Endodermal cell (in vitro differentiated cells): Measurements from ENCODE around the gene KLKB1. TPM values are rescaled to one million over a fixed set of nuclear protein-coding genes. Genes with fewer than 3 reads are reported as not detected.

Experiments used
- DNase-seq: peaks from one replicate; pipeline ENCODE4 v3.0.0-alpha.2; 2017
- H3K27ac ChIP-seq: 2 replicates; pipeline ENCODE4 v1.5.1; 2013; ENCODE audit warnings: mild to moderate bottlenecking, low read depth, low read length, moderate library complexity
- H3K27me3 ChIP-seq: 2 replicates; pipeline ENCODE4 v1.6.1; 2013; ENCODE audit warnings: mild to moderate bottlenecking, low read length, moderate library complexity; ENCODE audit not compliant: insufficient read depth, control insufficient read depth, poor library complexity, severe bottlenecking
- H3K36me3 ChIP-seq: 2 replicates; pipeline ENCODE4 v1.7.0; 2013; ENCODE audit warnings: mild to moderate bottlenecking, low read length, moderate library complexity; ENCODE audit not compliant: control insufficient read depth, insufficient read depth
- H3K4me1 ChIP-seq: one replicate; pipeline ENCODE4 v1.7.0; 2013; ENCODE audit warnings: low read length; ENCODE audit not compliant: control insufficient read depth, insufficient read depth
- H3K4me3 ChIP-seq: 2 replicates; pipeline ENCODE4 v1.5.1; 2013; ENCODE audit warnings: mild to moderate bottlenecking, low read length, moderate library complexity
- H3K9ac ChIP-seq: 2 replicates; pipeline ENCODE4 v1.6.1; 2013; ENCODE audit warnings: mild to moderate bottlenecking, low read length, moderate library complexity; ENCODE audit not compliant: poor library complexity, severe bottlenecking; ENCODE audit errors: extremely low read depth
- H3K9me3 ChIP-seq: 2 replicates; pipeline ENCODE4 v1.6.1; 2013; ENCODE audit warnings: mild to moderate bottlenecking, low read length, moderate library complexity; ENCODE audit not compliant: control insufficient read depth
- H3K27ac Mint-ChIP-seq: 2 replicates; pipeline ENCODE4 v1.8.0; 2020; ENCODE audit warnings: mixed read lengths
- H3K27me3 Mint-ChIP-seq: 2 replicates; pipeline ENCODE4 v1.8.0; 2021; ENCODE audit warnings: mild to moderate bottlenecking, mixed read lengths; ENCODE audit not compliant: insufficient read depth
- H3K36me3 Mint-ChIP-seq: 2 replicates; pipeline ENCODE4 v1.8.0; 2020; ENCODE audit warnings: low read depth, mixed read lengths
- H3K4me1 Mint-ChIP-seq: 2 replicates; pipeline ENCODE4 v1.8.0; 2020; ENCODE audit warnings: mixed read lengths
- H3K4me3 Mint-ChIP-seq: 2 replicates; pipeline ENCODE4 v1.8.0; 2020; ENCODE audit warnings: mild to moderate bottlenecking, moderate library complexity, mixed read lengths
- H3K9me3 Mint-ChIP-seq: 2 replicates; pipeline ENCODE4 v1.8.0; 2020; ENCODE audit warnings: mild to moderate bottlenecking, mixed read lengths
- CTCF ChIP-seq: fragments of 200-600 bp; sonication (generic); conservative IDR thresholded peaks from 2 replicates; pipeline ENCODE4 v1.5.0; 2021; ENCODE audit warnings: antibody characterized with exemption, mild to moderate bottlenecking
- WGBS, 2 experiments: methylation state at CpG; one replicate each; pipeline versions ENCODE4 v1.1.5 to v1.1.7; 2013; ENCODE audit warnings: missing lambda C conversion rate in 2 of 2, mixed read lengths in 1 of 2; ENCODE audit not compliant: insufficient coverage in 1 of 2, insufficient read length in 1 of 2; 5-methylcytosine and 5-hydroxymethylcytosine counted together
- total RNA-seq, 2 donors: library from RNA; stranded (reverse); fragmentation: NEBNext Ultra II Directional in 1 of 2; extraction: Animal tissue kit (Norgen Biotek cat#: 25700) in 1 of 2; gene quantifications; 2 replicates in 1 of 2; 3 replicates in 1 of 2; pipeline ENCODE4 v1.2.1, GENCODE V29; 2021

Gene KLKB1
- total RNA-seq, 2 donors from 2014 or later: 9.5 to 11.9 TPM

GRCh38 chr4:186236126-186236525 lies 8.8 kb downstream of the KLKB1 start:
- Histone ChIP-seq H3K9ac (no peak overlapping the region), H3K27me3 (no peaks in the 10 kb centered on the region), H3K36me3 (no peaks in the 10 kb centered on the region), H3K4me1 (no peaks in the 10 kb centered on the region), H3K4me3 (no peak overlapping the region), H3K9me3 (no peaks in the 10 kb centered on the region), H3K27ac (no peak overlapping the region)
- Mint-ChIP-seq H3K4me3 (no peak overlapping the region), H3K27me3 (no peaks in the 10 kb centered on the region), H3K9me3 (peaks cover 1% of the 10 kb centered on the region), H3K36me3 (no peaks in the 10 kb centered on the region), H3K4me1 (no peaks in the 10 kb centered on the region), H3K27ac (no peak overlapping the region)
- no peak for TF ChIP-seq CTCF
- 95 to 96% methylated on average over 4 of the region's 4 CpGs for WGBS, 2 experiments
- no peak for DNase-seq

GRCh38 chr4:186240452-186240847 lies 13.1 kb downstream of the KLKB1 start:
- H3K27me3 Mint-ChIP-seq: no peaks in the 10 kb centered on the region
- WGBS, 2 experiments: 91 to 93% methylated on average over 6 to 7 of the region's 7 CpGs
- no peaks in the 10 kb centered on the region for H3K4me1 Mint-ChIP-seq
- H3K4me3 ChIP-seq: no peak overlapping the region
- no peak overlapping the region for H3K9ac ChIP-seq
- no peaks in the 10 kb centered on the region for H3K27me3 ChIP-seq
- H3K9me3 Mint-ChIP-seq: peaks cover 1% of the 10 kb centered on the region
- H3K4me3 Mint-ChIP-seq: no peak overlapping the region
- H3K4me1 ChIP-seq: no peaks in the 10 kb centered on the region
- H3K36me3 ChIP-seq: no peaks in the 10 kb centered on the region
- peaks cover 6% of the 10 kb centered on the region for H3K9me3 ChIP-seq
- no peak for DNase-seq
- H3K27ac ChIP-seq: no peak overlapping the region
- H3K27ac Mint-ChIP-seq: no peak overlapping the region
- H3K36me3 Mint-ChIP-seq: peaks cover 4% of the 10 kb centered on the region
- TF ChIP-seq CTCF: no peak

GRCh38 chr4:186240848-186241491 lies 13.7 kb downstream of the KLKB1 start:
- H3K4me1 ChIP-seq: no peaks in the 10 kb centered on the region
- Mint-ChIP-seq H3K36me3 (peaks cover 9% of the 10 kb centered on the region), H3K4me1 (no peaks in the 10 kb centered on the region), H3K4me3 (no peak overlapping the region), H3K9me3 (peaks cover 1% of the 10 kb centered on the region), H3K27ac (no peak overlapping the region), H3K27me3 (no peaks in the 10 kb centered on the region)
- H3K27ac ChIP-seq: no peak overlapping the region
- no peaks in the 10 kb centered on the region for H3K27me3 ChIP-seq
- no peak for DNase-seq
- WGBS, 2 experiments: 78 to 96% methylated on average over 2 to 7 of the region's 7 CpGs
- H3K4me3 ChIP-seq: no peak overlapping the region
- H3K36me3 ChIP-seq: no peaks in the 10 kb centered on the region
- H3K9me3 ChIP-seq: peaks cover 7% of the 10 kb centered on the region
- H3K9ac ChIP-seq: no peak overlapping the region
- TF ChIP-seq CTCF: no peak
